Parathyroid adenoma (tissue), 2 donors: Measurements from ENCODE around the gene HTR1D.
"Not testable (repeated sequence)": the region's sequence is repeated elsewhere in the genome, so short reads cannot be mapped to it uniquely, and the experiment has no call there.

Experiments
- H2AFZ ChIP-seq: fragments of 300-600 bp; sonication (generic); one replicate; pipeline ENCODE4 v1.7.0; 2017; ENCODE audit warnings: antibody characterized with exemption, mild to moderate bottlenecking
- H3K27ac ChIP-seq: fragments of 300-600 bp; sonication (generic); one replicate; pipeline ENCODE4 v1.7.0; 2017
- H3K27me3 ChIP-seq: fragments of 300-600 bp; sonication (generic); one replicate; pipeline ENCODE4 v1.7.0; 2017; ENCODE audit warnings: low read length; ENCODE audit not compliant: control insufficient read depth, insufficient read depth
- H3K36me3 ChIP-seq: fragments of 300-600 bp; sonication (generic); one replicate; pipeline ENCODE4 v1.7.0; 2017; ENCODE audit warnings: low read length; ENCODE audit not compliant: control insufficient read depth, insufficient read depth
- H3K4me1 ChIP-seq: fragments of 300-600 bp; sonication (generic); one replicate; pipeline ENCODE4 v1.7.0; 2017; ENCODE audit warnings: control low read depth
- H3K4me2 ChIP-seq: fragments of 300-600 bp; sonication (generic); one replicate; pipeline ENCODE4 v1.7.0; 2017; ENCODE audit warnings: low read length
- H3K4me3 ChIP-seq: fragments of 300-600 bp; sonication (generic); one replicate; pipeline ENCODE4 v1.7.0; 2017; ENCODE audit warnings: low read depth, low read length
- H3K79me2 ChIP-seq: fragments of 300-600 bp; sonication (generic); one replicate; pipeline ENCODE4 v1.7.0; 2017; ENCODE audit warnings: control low read depth
- H3K9ac ChIP-seq: fragments of 300-600 bp; sonication (generic); one replicate; pipeline ENCODE4 v1.7.0; 2017; ENCODE audit warnings: mild to moderate bottlenecking
- H3K9me3 ChIP-seq: fragments of 300-600 bp; sonication (generic); one replicate; pipeline ENCODE4 v1.7.0; 2017; ENCODE audit warnings: low read length; ENCODE audit not compliant: control insufficient read depth
- CTCF ChIP-seq: fragments of 300-600 bp; sonication (generic); IDR thresholded peaks from one replicate; pipeline ENCODE4 v1.7.0; 2017; ENCODE audit warnings: antibody characterized with exemption, mild to moderate bottlenecking
- donor health status: primary hyperparathyroidism.

HTR1D gene

GRCh38 chr1:23211955-23212354 lies 5.3 kb downstream of the HTR1D start:
- Histone ChIP-seq H3K27ac (no peak overlapping the region), H3K9me3 (no peaks in the 10 kb centered on the region), H2AFZ (no peak overlapping the region), H3K36me3 (no peaks in the 10 kb centered on the region), H3K27me3 (no peaks in the 10 kb centered on the region), H3K79me2 (no peaks in the 10 kb centered on the region), H3K4me1 (no peaks in the 10 kb centered on the region), H3K4me2 (no peak overlapping the region), H3K4me3 (no peak overlapping the region), H3K9ac (no peak overlapping the region)
- TF ChIP-seq CTCF = no peak

GRCh38 chr1:23210963-23211362 lies 6.3 kb downstream of the HTR1D start:
- no peaks in the 10 kb centered on the region for H3K79me2 ChIP-seq
- no peak overlapping the region for H3K9ac ChIP-seq
- no peak overlapping the region for H3K4me2 ChIP-seq
- no peaks in the 10 kb centered on the region for H3K4me1 ChIP-seq
- no peaks in the 10 kb centered on the region for H3K27me3 ChIP-seq
- H3K4me3 ChIP-seq = no peak overlapping the region
- no peak for TF ChIP-seq CTCF
- H2AFZ ChIP-seq = no peak overlapping the region
- no peaks in the 10 kb centered on the region for H3K9me3 ChIP-seq
- no peaks in the 10 kb centered on the region for H3K36me3 ChIP-seq
- no peak overlapping the region for H3K27ac ChIP-seq

GRCh38 chr1:23210351-23210785 lies 6.9 kb downstream of the HTR1D start:
- no peak overlapping the region for H3K27ac ChIP-seq
- H3K4me2 ChIP-seq = no peak overlapping the region
- no peaks in the 10 kb centered on the region for H3K27me3 ChIP-seq
- no peaks in the 10 kb centered on the region for H3K36me3 ChIP-seq
- TF ChIP-seq CTCF = no peak
- H3K9ac ChIP-seq = no peak overlapping the region
- no peak overlapping the region for H3K4me3 ChIP-seq
- H3K79me2 ChIP-seq = no peaks in the 10 kb centered on the region
- H3K4me1 ChIP-seq = no peaks in the 10 kb centered on the region
- H3K9me3 ChIP-seq = no peaks in the 10 kb centered on the region
- H2AFZ ChIP-seq = no peak overlapping the region

DNA sequence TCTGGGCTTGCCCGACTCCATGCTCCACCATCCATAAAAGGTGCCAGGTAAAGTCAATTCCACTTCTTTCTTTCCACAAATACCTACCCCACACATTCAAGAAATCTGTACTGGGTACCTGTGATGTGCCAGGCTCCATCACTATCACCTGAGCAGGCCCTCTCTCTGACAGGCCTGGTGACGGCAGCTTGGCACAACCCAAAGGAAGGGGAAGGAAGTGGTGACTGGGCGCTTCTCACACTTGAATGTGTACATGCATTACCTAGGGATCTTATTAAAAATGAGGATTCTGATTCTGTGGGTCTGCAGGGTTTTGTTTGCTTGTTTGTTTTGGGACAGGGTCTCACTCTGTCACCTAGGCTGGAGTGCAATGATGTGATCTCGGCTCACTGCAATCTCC lies 7.5 kb downstream of the HTR1D start:
- no peaks in the 10 kb centered on the region for H3K9me3 ChIP-seq
- no peak overlapping the region for H2AFZ ChIP-seq
- no peak overlapping the region for H3K27ac ChIP-seq
- no peak overlapping the region for H3K9ac ChIP-seq
- H3K4me2 ChIP-seq = no peak overlapping the region
- H3K79me2 ChIP-seq = no peaks in the 10 kb centered on the region
- H3K4me1 ChIP-seq = no peaks in the 10 kb centered on the region
- H3K27me3 ChIP-seq = no peaks in the 10 kb centered on the region
- no peaks in the 10 kb centered on the region for H3K36me3 ChIP-seq
- no peak overlapping the region for H3K4me3 ChIP-seq
- TF ChIP-seq CTCF = no peak

- H3K9ac ChIP-seq = no peak overlapping the region
- H3K4me3 ChIP-seq = no peak overlapping the region
- H3K4me1 ChIP-seq = no peaks in the 10 kb centered on the region
- no peaks in the 10 kb centered on the region for H3K27me3 ChIP-seq
- no peak for TF ChIP-seq CTCF
- H3K79me2 ChIP-seq = no peaks in the 10 kb centered on the region
- H3K36me3 ChIP-seq = no peaks in the 10 kb centered on the region
- H2AFZ ChIP-seq = no peak overlapping the region
- no peak overlapping the region for H3K4me2 ChIP-seq
- no peaks in the 10 kb centered on the region for H3K9me3 ChIP-seq
- no peak overlapping the region for H3K27ac ChIP-seq
Measured at GRCh38 chr1:23208527-23208926, 8.8 kb downstream of the HTR1D start.

DNA sequence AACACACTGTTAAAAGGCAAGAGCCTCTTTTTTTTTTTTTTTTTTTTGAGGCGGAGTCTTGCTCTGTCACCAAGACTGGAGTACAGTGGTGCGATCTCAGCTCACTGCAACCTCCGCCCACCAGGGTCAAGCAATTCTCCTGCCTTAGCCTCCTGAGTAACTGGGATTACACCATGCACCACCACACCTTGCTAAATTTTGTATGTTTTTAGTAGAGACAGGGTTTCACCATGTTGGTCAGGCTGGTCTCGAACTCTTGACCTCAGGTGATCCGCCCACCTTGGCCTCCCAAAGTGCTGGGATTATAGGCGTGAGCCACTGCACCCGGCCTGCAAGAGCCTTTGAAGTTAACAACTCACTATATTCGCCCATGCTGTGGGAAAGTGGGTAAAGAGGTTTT lies 9.6 kb downstream of the HTR1D start:
- H3K4me2 ChIP-seq, H2AFZ ChIP-seq, H3K9me3 ChIP-seq, H3K27ac ChIP-seq, H3K9ac ChIP-seq, H3K27me3 ChIP-seq, H3K4me1 ChIP-seq, H3K36me3 ChIP-seq, H3K4me3 ChIP-seq, H3K79me2 ChIP-seq: not testable (repeated sequence)
